Activated T-cell treated with anti-CD3 and anti-CD28 coated beads for 1 hour (primary cell): ENCODE data around the gene NEO1.

Experiments used
- DNase-seq: peaks from one replicate; pipeline ENCODE4 v3.0.0-alpha.2; 2020; ENCODE audit warnings: low read depth

Gene NEO1

DNA sequence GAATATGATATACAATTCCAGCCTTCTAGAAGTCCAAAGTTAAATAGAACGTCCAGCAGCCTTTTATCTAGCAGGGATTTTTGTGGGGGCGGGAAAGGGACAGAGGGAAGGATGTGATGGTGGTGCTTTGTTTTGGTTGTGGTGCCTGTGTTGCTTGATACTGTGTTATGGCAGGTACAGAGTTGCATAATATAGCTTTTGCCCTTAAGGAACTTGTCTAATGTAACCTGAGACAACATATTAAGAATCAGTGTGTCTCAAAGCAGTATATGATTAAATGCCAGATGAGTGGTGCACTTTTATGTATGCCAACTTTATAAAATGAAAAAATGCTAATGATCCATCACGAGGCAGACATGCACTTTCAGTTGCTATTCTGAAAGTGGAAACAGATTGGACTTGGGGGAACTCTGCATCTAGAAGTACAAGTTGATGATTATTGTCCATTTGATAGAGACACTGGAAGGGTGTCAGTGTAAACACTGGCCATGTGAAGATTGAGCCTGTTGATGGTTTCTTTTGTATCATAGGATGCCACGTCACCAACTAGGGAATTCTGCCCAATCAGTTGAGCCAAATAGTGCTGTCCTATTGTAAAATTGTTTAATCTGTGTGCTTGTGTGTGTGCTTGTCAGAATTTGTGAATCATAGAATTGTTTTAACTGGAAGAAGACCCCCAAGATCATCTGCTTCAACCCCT lies 23.0 kb downstream of the NEO1 start:
- DNase-seq = no peak

GRCh38 chr15:73078291-73078690 lies 26.0 kb downstream of the NEO1 start:
- no peak for DNase-seq

GRCh38 chr15:73078722-73079121 lies 26.5 kb downstream of the NEO1 start:
- no peak for DNase-seq

- DNase-seq = no peak
These were observed 27.3 kb downstream of the NEO1 start for GRCh38 chr15:73079565-73079964.

GRCh38 chr15:73081321-73081958 lies 29.2 kb downstream of the NEO1 start:
- DNase-seq = no peak

DNA sequence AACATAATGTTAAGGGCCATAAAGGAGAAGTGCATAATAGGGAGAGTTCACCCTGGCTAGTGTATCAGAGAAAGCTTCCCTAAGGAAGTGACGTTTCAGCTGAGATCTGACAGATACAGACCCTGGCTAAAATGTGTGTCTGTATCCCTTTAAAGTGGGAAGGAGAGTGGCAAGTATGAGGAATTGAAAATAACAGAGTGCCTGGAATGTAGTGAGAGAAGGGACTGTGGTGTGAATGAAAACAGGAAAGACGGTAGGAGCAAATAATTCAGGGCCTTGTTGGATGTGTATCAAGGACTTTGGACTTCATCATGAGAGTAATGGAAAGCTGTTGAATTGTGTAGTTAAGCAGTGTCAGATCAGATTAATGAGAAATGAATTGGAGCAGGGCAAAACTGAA lies 30.5 kb downstream of the NEO1 start:
- DNase-seq = no peak

DNA sequence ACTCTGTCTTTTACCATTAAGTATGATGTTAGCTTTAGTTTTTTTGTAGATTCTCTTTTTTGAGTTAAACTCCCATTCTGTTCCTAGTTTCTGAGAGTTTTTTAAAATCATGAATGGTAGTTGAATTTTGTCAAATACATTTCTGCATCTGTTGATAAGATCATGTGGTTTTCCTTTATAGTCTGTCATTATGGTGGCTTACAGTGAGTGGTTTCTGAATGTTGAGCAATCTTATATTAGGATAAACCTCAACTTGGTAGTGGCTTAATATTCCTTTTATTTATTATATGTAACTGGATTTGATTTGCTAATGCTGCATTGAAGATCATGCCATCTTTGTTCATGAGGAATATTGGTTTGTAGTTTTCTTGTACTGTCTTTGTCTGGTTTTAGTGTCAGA lies 34.8 kb downstream of the NEO1 start:
- DNase-seq = no peak

- no peak for DNase-seq
These were observed 52.8 kb downstream of the NEO1 start for GRCh38 chr15:73105064-73105463.

DNA sequence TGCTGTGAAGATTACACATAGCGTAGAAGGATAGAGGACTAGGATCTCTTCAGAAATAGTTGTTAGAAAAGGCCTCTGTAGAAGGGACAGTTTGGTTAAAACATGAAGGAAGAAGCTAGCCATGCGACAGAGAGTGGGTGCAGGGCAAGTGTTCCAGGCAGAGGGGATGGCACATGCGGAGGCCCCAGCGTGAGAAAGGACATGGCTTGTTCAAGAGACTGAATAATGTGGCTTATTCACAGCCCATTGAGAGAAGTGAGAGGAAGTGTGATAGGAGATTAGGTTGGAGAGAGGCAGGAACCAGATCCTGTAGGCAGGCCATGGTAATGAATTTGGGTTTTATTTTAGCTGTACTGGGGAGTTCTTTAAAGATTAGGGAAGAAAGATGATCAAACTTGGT lies 56.4 kb downstream of the NEO1 start:
- no peak for DNase-seq

GRCh38 chr15:73109765-73110164 lies 57.5 kb downstream of the NEO1 start:
- no peak for DNase-seq

- DNase-seq = no peak
These were observed 57.9 kb downstream of the NEO1 start for GRCh38 chr15:73110201-73110600.

DNA sequence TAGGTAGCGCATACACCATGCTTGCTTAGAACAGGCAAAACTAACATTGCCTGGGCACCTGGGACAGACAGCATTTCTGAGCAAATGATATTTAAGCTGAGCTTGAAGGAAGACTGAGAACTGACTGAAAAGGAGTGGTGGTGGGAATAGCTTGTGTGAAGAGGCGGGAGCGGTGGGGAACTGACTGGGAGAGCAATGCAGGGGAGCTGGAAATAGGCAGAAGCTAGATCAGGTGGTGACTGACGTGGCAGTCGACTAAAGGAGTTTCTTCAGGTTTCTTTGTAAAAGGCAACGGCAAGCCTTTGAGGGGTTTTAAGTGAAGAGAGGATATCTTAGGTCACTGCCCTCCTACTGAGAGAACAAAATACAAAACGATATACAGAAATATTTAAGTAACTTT lies 61.8 kb downstream of the NEO1 start:
- no peak for DNase-seq

- no peak for DNase-seq
These were observed 63.9 kb downstream of the NEO1 start for GRCh38 chr15:73116164-73116563.

GRCh38 chr15:73118055-73118454 lies 65.8 kb downstream of the NEO1 start:
- DNase-seq = no peak

- no peak for DNase-seq
These were observed 67.2 kb downstream of the NEO1 start for GRCh38 chr15:73119478-73119877.

- DNase-seq = no peak
These were observed 68.0 kb downstream of the NEO1 start for GRCh38 chr15:73120269-73120668.

DNA sequence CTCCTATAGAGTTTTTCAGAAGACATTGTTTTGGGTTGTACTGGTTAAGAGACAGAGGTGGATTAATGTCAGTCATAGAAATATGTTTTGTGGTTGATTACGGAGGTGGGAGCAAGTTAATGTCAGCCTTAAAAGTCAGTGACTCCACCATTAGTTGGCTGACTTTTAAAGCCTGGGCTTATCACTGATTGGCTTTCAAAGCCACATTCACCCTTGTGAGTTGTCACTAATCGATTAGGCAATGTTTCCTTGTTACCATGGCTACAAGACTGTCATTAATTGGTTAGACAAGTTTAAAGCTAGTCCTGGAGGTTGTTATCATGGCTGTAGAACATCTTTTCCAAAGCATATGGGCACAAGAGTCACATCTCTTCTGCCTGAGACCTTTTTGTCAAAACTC lies 73.0 kb downstream of the NEO1 start:
- no peak for DNase-seq

GRCh38 chr15:73127302-73127936 lies 75.2 kb downstream of the NEO1 start:
- no peak for DNase-seq

- no peak for DNase-seq
These were observed 78.6 kb downstream of the NEO1 start for GRCh38 chr15:73130830-73131229.

GRCh38 chr15:73134196-73134595 lies 81.9 kb downstream of the NEO1 start:
- DNase-seq = no peak

- no peak for DNase-seq
These were observed 86.9 kb downstream of the NEO1 start for GRCh38 chr15:73139041-73139743.

- no peak for DNase-seq
These were observed 87.7 kb downstream of the NEO1 start for GRCh38 chr15:73139744-73140553.
